ENCODE measurements around the gene LIMD2. TPM values are rescaled to one million over a fixed set of nuclear protein-coding genes. Genes with fewer than 3 reads are reported as not detected.
A peak's percentile ranks its signal among the peaks of the same experiment; 100 is the strongest.

The LIMD2 gene
- total RNA-seq, 6 experiments from 2014 or later: 2.8 to 9.4 (median 5.2) TPM

DNA sequence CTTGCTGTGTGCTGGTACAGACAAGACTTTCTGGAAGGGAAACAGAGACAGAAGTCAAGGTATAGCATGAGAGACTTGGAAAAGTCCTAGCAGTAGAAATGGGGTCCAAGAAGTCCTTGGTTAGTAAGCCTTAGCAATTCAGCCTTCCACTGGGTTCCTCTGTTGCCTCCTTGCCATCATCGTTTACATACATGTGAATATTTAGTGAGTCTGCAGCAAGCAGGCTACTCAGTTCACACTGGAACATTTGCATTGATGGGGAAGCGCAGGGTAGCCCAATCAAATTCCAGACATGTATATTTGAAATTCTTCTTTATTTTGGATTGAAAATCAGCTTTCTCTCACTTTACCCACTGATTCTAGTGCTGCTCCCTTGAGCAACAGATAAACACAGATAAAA lies 27.1 kb downstream of the LIMD2 start:
- no peaks in the 10 kb centered on the region for H3K27me3 ChIP-seq
- DNase-seq (no peak), ATAC-seq (no peak)
- H3K36me3 ChIP-seq: peaks cover 0 to 10% (median 0%) of the 10 kb centered on the region in 4 donors
- TF ChIP-seq POLR2A (IDR thresholded peaks at IDR 0.05): no peak
- TF ChIP-seq, protein P1, sequence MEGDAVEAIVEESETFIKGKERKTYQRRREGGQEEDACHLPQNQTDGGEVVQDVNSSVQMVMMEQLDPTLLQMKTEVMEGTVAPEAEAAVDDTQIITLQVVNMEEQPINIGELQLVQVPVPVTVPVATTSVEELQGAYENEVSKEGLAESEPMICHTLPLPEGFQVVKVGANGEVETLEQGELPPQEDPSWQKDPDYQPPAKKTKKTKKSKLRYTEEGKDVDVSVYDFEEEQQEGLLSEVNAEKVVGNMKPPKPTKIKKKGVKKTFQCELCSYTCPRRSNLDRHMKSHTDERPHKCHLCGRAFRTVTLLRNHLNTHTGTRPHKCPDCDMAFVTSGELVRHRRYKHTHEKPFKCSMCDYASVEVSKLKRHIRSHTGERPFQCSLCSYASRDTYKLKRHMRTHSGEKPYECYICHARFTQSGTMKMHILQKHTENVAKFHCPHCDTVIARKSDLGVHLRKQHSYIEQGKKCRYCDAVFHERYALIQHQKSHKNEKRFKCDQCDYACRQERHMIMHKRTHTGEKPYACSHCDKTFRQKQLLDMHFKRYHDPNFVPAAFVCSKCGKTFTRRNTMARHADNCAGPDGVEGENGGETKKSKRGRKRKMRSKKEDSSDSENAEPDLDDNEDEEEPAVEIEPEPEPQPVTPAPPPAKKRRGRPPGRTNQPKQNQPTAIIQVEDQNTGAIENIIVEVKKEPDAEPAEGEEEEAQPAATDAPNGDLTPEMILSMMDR (IDR thresholded peaks at IDR 0.05): no peak
- intact Hi-C loops (cut with DNase I): no loop called here
- no peak overlapping the region for H3K4me3 ChIP-seq
- H3K9me3 ChIP-seq: no peaks in the 10 kb centered on the region
- 89% methylated on average over 1 of the region's 2 CpGs for WGBS (ENCODE audit: insufficient coverage, low coverage, low lambda C conversion rate, missing lambda C conversion rate)
- no peak overlapping the region for H3K27ac ChIP-seq
- H3K4me1 ChIP-seq: peaks cover 0 to 22% (median 8%) of the 10 kb centered on the region in 4 donors

DNA sequence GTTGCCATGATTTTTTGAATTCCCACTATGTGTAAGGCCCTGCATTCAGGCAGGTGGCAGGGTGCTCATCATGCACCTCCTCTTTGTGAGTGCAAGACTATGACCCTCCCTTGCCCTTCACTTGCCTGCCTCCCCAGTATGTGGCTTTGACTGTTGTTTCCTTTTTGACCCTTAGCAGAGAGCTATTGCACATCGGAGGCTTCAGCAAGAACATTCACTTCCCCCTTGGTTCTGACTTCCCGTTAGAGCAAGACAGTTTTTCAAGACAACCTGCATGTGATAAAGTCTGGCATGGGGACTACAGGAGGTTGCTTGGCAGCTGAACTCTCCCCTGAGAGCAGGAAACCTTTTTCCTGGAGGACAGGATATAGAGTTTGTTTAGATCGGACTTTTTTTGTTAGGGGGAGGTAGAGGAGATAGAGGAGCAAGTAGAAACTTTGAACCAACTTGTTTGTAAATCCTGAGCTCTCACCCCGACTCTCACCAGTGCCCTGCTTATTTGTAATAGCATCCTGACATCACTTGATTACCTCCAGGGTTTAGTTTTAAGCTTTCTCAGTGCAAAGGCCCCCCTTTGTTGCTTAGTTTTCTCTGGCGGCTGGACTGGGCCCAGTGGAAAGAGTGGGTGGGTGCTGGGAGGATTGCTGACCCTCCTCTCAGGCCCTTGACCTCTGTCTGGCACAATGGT lies 34.3 kb downstream of the LIMD2 start:
- Histone ChIP-seq H3K9me3 (no peaks in the 10 kb centered on the region), H3K27me3 (no peaks in the 10 kb centered on the region), H3K27ac (peak overlapping the region in 2 of 3 donors; percentile 5 to 29), H3K4me3 (no peak overlapping the region), H3K4me1 (no peaks in the 10 kb centered on the region), H3K36me3 (peaks cover 0 to 41% (median 4%) of the 10 kb centered on the region in 4 donors)
- WGBS (ENCODE audit: insufficient coverage, low coverage, low lambda C conversion rate, missing lambda C conversion rate): 38% methylated on average over 5 of the region's 5 CpGs
- DNase-seq (no peak), ATAC-seq (peak; percentile 66 to 89 (median 85))
- intact Hi-C loops (cut with DNase I): no loop called here
- no peak for TF ChIP-seq POLR2A (IDR thresholded peaks at IDR 0.05)
- TF ChIP-seq, protein P1 (IDR thresholded peaks at IDR 0.05): no peak

DNA sequence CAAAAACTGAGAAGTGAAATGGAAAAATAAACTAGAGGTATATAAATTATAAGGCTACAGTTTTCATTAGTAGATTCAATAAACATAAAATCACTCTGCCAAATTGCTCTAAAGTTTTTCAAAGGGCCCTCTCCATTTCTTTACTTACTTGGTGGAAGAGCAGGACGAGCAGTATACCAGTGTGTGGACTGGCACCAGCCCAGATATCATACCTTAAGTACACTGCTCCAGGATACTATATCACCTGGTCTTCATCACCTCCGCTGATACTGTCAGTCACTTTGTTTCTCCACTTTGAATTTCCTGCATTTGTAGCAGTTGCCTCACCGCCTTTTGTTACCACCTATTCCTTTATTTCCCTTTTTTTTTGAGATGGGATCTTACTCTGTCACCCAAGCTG lies 40.1 kb downstream of the LIMD2 start:
- Histone ChIP-seq H3K27ac (no peak overlapping the region), H3K27me3 (no peaks in the 10 kb centered on the region), H3K4me1 (no peaks in the 10 kb centered on the region), H3K9me3 (no peaks in the 10 kb centered on the region), H3K4me3 (no peak overlapping the region), H3K36me3 (peaks cover 0 to 37% (median 4%) of the 10 kb centered on the region in 4 donors)
- WGBS (ENCODE audit: insufficient coverage, low coverage, low lambda C conversion rate, missing lambda C conversion rate): 89% methylated on average over 3 of the region's 3 CpGs
- DNase-seq (no peak), ATAC-seq (no peak)
- intact Hi-C loops (cut with DNase I): no loop called here
- TF ChIP-seq POLR2A (IDR thresholded peaks at IDR 0.05): no peak
- TF ChIP-seq, protein P1 (IDR thresholded peaks at IDR 0.05): no peak

DNA sequence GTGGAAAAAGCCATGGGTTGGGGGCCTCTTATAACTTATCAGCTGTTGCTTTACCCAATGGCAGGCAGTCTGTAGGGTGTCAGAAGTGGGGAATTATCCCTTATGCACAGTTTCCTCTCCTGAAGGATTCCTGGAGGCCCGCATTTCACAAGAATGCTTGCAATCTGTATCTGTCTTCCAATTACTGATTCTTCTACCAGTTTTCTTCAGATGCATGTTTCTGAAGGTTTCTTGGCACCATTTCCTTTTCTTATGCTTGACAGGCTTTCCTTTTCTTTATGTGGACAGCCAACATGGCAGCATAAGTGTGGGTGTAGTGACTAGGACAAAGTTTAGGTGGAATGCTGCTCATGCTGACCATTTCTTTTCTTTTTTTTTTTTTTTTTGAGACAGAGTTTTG lies 41.6 kb downstream of the LIMD2 start:
- intact Hi-C loops (cut with DNase I): no loop called here
- Histone ChIP-seq H3K4me3 (no peak overlapping the region), H3K4me1 (no peaks in the 10 kb centered on the region), H3K27ac (no peak overlapping the region), H3K27me3 (no peaks in the 10 kb centered on the region), H3K9me3 (no peaks in the 10 kb centered on the region), H3K36me3 (peaks cover 0 to 48% (median 5%) of the 10 kb centered on the region in 4 donors)
- WGBS (ENCODE audit: insufficient coverage, low coverage, low lambda C conversion rate, missing lambda C conversion rate): 100% methylated on average over 1 of the region's 1 CpG
- no peak for ATAC-seq
- TF ChIP-seq, protein P1 (IDR thresholded peaks at IDR 0.05): no peak
- no peak for TF ChIP-seq POLR2A (IDR thresholded peaks at IDR 0.05)
- DNase-seq: no peak
